Middle frontal gyrus (tissue), 1 donor: ENCODE measurements around the gene TAF1D.
"Not testable (repeated sequence)": the region's sequence is repeated elsewhere in the genome, so short reads cannot be mapped to it uniquely, and the experiment has no call there.

Experiments used
- DNase-seq: peaks from one replicate; pipeline ENCODE4 v3.0.0-alpha.2; 2015; ENCODE audit warnings: low spot score; ENCODE audit errors: extremely low spot score

Gene TAF1D

GRCh38 chr11:93741094-93741881 lies at the start of gene TAF1D, which contains the start of gene C11orf54:
TSS of gene TAF1D (minus strand) at chr11:93741495. CDS start at chr11:93739304, 2,191 bp downstream.
TSS of gene C11orf54 (plus strand) at chr11:93741672. CDS start at chr11:93747394, 5,722 bp downstream.
- DNase-seq: peak; percentile 95

- DNase-seq: no peak
Measured at GRCh38 chr11:93784935-93785360, 43.7 kb upstream of the TAF1D start.

- DNase-seq: peak; percentile 87
Measured at GRCh38 chr11:93784145-93784934, 43.0 kb upstream of the TAF1D start, which contains the start of gene MED17. TSS of gene MED17 (plus strand) at chr11:93784282. CDS start at chr11:93784514, 232 bp downstream.

GRCh38 chr11:93783765-93784144 lies 42.5 kb upstream of the TAF1D start:
- DNase-seq: no peak

- DNase-seq: no peak
Measured at GRCh38 chr11:93783362-93783761, 42.1 kb upstream of the TAF1D start.

GRCh38 chr11:93775289-93775688 lies 34.0 kb upstream of the TAF1D start:
- DNase-seq: no peak

GRCh38 chr11:93774560-93774959 lies 33.3 kb upstream of the TAF1D start:
- DNase-seq: not testable (repeated sequence)

- no peak for DNase-seq
Measured at GRCh38 chr11:93773601-93774200, 32.4 kb upstream of the TAF1D start.

- no peak for DNase-seq
Measured at GRCh38 chr11:93773045-93773477, 31.8 kb upstream of the TAF1D start.

- no peak for DNase-seq
Measured at GRCh38 chr11:93772123-93772522, 30.8 kb upstream of the TAF1D start.

GRCh38 chr11:93770160-93770559 lies 28.9 kb upstream of the TAF1D start:
- no peak for DNase-seq

- DNase-seq: no peak
Measured at GRCh38 chr11:93767018-93767417, 25.7 kb upstream of the TAF1D start.

- DNase-seq: no peak
Measured at GRCh38 chr11:93766504-93766903, 25.2 kb upstream of the TAF1D start.

- DNase-seq: no peak
Measured at GRCh38 chr11:93765551-93765950, 24.3 kb upstream of the TAF1D start.

GRCh38 chr11:93761910-93762309 lies 20.6 kb upstream of the TAF1D start:
- no peak for DNase-seq

GRCh38 chr11:93759123-93759522 lies 17.8 kb upstream of the TAF1D start:
- DNase-seq: not testable (repeated sequence)

GRCh38 chr11:93757924-93758865 lies 16.9 kb upstream of the TAF1D start:
- DNase-seq: no peak

GRCh38 chr11:93757301-93757700 lies 16.0 kb upstream of the TAF1D start:
- no peak for DNase-seq

- DNase-seq: no peak
Measured at GRCh38 chr11:93756748-93757147, 15.5 kb upstream of the TAF1D start.

GRCh38 chr11:93753241-93753640 lies 11.9 kb upstream of the TAF1D start:
- no peak for DNase-seq

- DNase-seq: no peak
Measured at GRCh38 chr11:93751001-93751400, 9.7 kb upstream of the TAF1D start.
